GM23338 (cell line): ENCODE results near the gene FTO. TPM values are rescaled to one million over a fixed set of nuclear protein-coding genes. Genes with fewer than 3 reads are reported as not detected.

Experiments
- ATAC-seq: fragments of 200-7000 bp; cut with Tn5 transposase; 3 replicates; pipeline ENCODE4 v1.9.1; 2020
- DNase-seq: peaks from one replicate; pipeline ENCODE4 v3.0.0-alpha.2; 2015; ENCODE audit warnings: low spot score
- H2AFZ ChIP-seq: fragments of 200-600 bp; sonication (generic); 2 replicates; pipeline ENCODE4 v1.8.0; 2016; ENCODE audit warnings: antibody characterized with exemption, mild to moderate bottlenecking, moderate library complexity
- H3F3A ChIP-seq: fragments of 200-600 bp; sonication (generic); replicated peaks from 2 replicates; pipeline ENCODE4 v1.8.0; 2017; ENCODE audit warnings: antibody characterized with exemption, mixed run types, low read depth
- H3K27ac ChIP-seq: fragments of 200-600 bp; sonication (generic); 2 replicates; pipeline ENCODE4 v1.6.1; 2016; ENCODE audit warnings: low read depth
- H3K27me3 ChIP-seq: fragments of 200-600 bp; sonication (generic); 2 replicates; pipeline ENCODE4 v1.8.0; 2016; ENCODE audit warnings: mild to moderate bottlenecking, mixed run types, moderate library complexity; ENCODE audit not compliant: insufficient read depth
- H3K36me3 ChIP-seq: fragments of 200-600 bp; sonication (generic); 2 replicates; pipeline ENCODE4 v1.8.0; 2016; ENCODE audit warnings: mild to moderate bottlenecking; ENCODE audit not compliant: insufficient read depth
- H3K4me1 ChIP-seq: fragments of 200-600 bp; sonication (generic); 2 replicates; pipeline ENCODE4 v1.8.0; 2016; ENCODE audit warnings: mild to moderate bottlenecking, moderate library complexity; ENCODE audit not compliant: insufficient read depth
- H3K4me2 ChIP-seq: fragments of 200-600 bp; sonication (generic); 2 replicates; pipeline ENCODE4 v1.7.1; 2017; ENCODE audit warnings: mixed run types
- H3K4me3 ChIP-seq: fragments of 200-600 bp; sonication (generic); 2 replicates; pipeline ENCODE4 v1.6.1; 2016; ENCODE audit warnings: mixed run types
- H3K79me2 ChIP-seq: fragments of 200-600 bp; sonication (generic); replicated peaks from 2 replicates; pipeline ENCODE4 v1.8.0; 2017; ENCODE audit warnings: mild to moderate bottlenecking; ENCODE audit not compliant: insufficient read depth
- H3K9me2 ChIP-seq: fragments of 200-600 bp; sonication (generic); 2 replicates; pipeline ENCODE4 v1.8.0; 2017; ENCODE audit not compliant: insufficient read depth
- H4K20me1 ChIP-seq: fragments of 200-600 bp; sonication (generic); replicated peaks from 2 replicates; pipeline ENCODE4 v1.8.0; 2017; ENCODE audit warnings: mild to moderate bottlenecking; ENCODE audit not compliant: insufficient read depth
- H3K27ac Mint-ChIP-seq: 2 replicates; pipeline ENCODE4 v1.8.0; 2020; ENCODE audit warnings: inconsistent platforms, mild to moderate bottlenecking, moderate library complexity, mixed read lengths
- H3K27me3 Mint-ChIP-seq: 3 replicates; pipeline ENCODE4 v1.8.0; 2022; ENCODE audit warnings: low read depth, mild to moderate bottlenecking, moderate library complexity, mixed read lengths, inconsistent platforms; ENCODE audit not compliant: insufficient read depth, poor library complexity
- H3K36me3 Mint-ChIP-seq: 3 replicates; pipeline ENCODE4 v1.8.0; 2021; ENCODE audit warnings: low read depth, mild to moderate bottlenecking, inconsistent platforms, moderate library complexity, mixed read lengths
- H3K4me1 Mint-ChIP-seq: 3 replicates; pipeline ENCODE4 v1.8.0; 2020; ENCODE audit warnings: mild to moderate bottlenecking, inconsistent platforms, mixed read lengths
- H3K4me3 Mint-ChIP-seq: 3 replicates; pipeline ENCODE4 v1.8.0; 2021; ENCODE audit warnings: moderate library complexity, mild to moderate bottlenecking, inconsistent platforms, mixed read lengths
- H3K9me3 Mint-ChIP-seq: 3 replicates; pipeline ENCODE4 v1.8.0; 2020; ENCODE audit warnings: moderate library complexity, mild to moderate bottlenecking, inconsistent platforms, mixed read lengths
- EZH2 ChIP-seq: fragments of 200-600 bp; sonication (generic); IDR thresholded peaks from one replicate; pipeline ENCODE4 v1.8.0; 2017; ENCODE audit warnings: antibody characterized with exemption, mild to moderate bottlenecking, low read depth; ENCODE audit not compliant: unreplicated experiment
- EZH2phosphoT487 ChIP-seq: fragments of 200-600 bp; sonication (generic); IDR thresholded peaks from one replicate; pipeline ENCODE4 v1.8.1; 2018; ENCODE audit warnings: antibody characterized with exemption; ENCODE audit not compliant: unreplicated experiment
- POLR2AphosphoS5 ChIP-seq: IDR thresholded peaks from 2 replicates; pipeline ENCODE4 v1.6.1; 2016; ENCODE audit warnings: antibody characterized with exemption, low read depth
- ZNF331 ChIP-seq: fragments of 250-450 bp; sonication (Bioruptor Pico); IDR thresholded peaks from 2 replicates; pipeline ENCODE4 v1.5.0; 2020; ENCODE audit warnings: low read depth, mild to moderate bottlenecking, moderate library complexity
- polyA plus RNA-seq: library from polyadenylated mRNA; unstranded; fragments of >200 nt; fragmentation: Nextera tagmentation; extraction: Ambion mirVana; gene quantifications from 2 replicates; pipeline ENCODE4 v1.2.1, GENCODE V29; 2016
- total RNA-seq: library from RNA; depleted of rRNA; stranded (reverse); fragments of >200 nt; shearing (Covaris generic); gene quantifications from 2 replicates; pipeline ENCODE4 v1.2.3, GENCODE V29; 2014
- TF ChIP-seq, protein P1 (sequence below), 2 experiments: fragments of 200-600 bp in 1 of 2; sonication (generic) in 1 of 2; conservative IDR thresholded peaks; 2 replicates each; pipeline versions ENCODE4 v1.5.1 to v1.6.1; 2016 to 2017; ENCODE audit warnings: antibody characterized with exemption in 2 of 2, low read depth in 2 of 2, mild to moderate bottlenecking in 2 of 2, moderate library complexity in 1 of 2
- TF ChIP-seq, protein P2 (sequence below): IDR thresholded peaks from one replicate; pipeline ENCODE4 v1.6.1; 2018; ENCODE audit warnings: antibody characterized with exemption; ENCODE audit not compliant: unreplicated experiment
- TF ChIP-seq, protein P3 (sequence below): fragments of 250-450 bp; sonication (Bioruptor Pico); IDR thresholded peaks from 2 replicates; pipeline ENCODE4 v1.5.0; 2020; ENCODE audit warnings: mild to moderate bottlenecking, moderate library complexity

Gene FTO
- total and polyA plus RNA-seq, 2 experiments from 2014 or later = 17.7 to 69.6 TPM

DNA sequence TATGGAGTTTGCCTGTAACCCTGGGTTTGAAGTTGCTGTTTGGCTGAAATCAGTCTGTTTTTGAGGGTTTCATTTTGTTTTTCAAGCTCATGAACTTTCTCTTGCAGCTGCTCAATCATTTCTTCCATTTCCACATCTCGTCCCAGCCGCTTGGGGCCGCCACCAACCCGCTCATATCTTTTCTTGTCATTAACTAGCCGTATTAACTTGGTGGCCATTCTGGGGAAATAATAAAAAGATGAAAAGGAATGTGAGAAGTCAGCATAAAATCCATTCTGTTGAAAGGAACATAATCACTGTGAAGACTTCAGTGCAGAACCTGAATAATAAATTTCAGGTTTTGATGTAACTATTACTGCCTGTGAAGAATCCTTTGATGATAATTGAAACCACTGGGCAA, 11.8 kb upstream of the FTO start:
- no peaks in the 10 kb centered on the region for H3K4me1 ChIP-seq
- no peak overlapping the region for H3K27ac Mint-ChIP-seq
- no peaks in the 10 kb centered on the region for H3F3A ChIP-seq
- H3K9me3 Mint-ChIP-seq = peaks cover 9% of the 10 kb centered on the region
- H3K4me1 Mint-ChIP-seq = no peaks in the 10 kb centered on the region; the same call in 2 of the 3 replicates
- TF ChIP-seq EZH2 = no peak
- TF ChIP-seq, protein P1, sequence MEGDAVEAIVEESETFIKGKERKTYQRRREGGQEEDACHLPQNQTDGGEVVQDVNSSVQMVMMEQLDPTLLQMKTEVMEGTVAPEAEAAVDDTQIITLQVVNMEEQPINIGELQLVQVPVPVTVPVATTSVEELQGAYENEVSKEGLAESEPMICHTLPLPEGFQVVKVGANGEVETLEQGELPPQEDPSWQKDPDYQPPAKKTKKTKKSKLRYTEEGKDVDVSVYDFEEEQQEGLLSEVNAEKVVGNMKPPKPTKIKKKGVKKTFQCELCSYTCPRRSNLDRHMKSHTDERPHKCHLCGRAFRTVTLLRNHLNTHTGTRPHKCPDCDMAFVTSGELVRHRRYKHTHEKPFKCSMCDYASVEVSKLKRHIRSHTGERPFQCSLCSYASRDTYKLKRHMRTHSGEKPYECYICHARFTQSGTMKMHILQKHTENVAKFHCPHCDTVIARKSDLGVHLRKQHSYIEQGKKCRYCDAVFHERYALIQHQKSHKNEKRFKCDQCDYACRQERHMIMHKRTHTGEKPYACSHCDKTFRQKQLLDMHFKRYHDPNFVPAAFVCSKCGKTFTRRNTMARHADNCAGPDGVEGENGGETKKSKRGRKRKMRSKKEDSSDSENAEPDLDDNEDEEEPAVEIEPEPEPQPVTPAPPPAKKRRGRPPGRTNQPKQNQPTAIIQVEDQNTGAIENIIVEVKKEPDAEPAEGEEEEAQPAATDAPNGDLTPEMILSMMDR (conservative IDR thresholded peaks at IDR 0.05; ENCODE audit: low read depth in 2 of 2) = peak; percentile 71 to 74
- H3K27me3 Mint-ChIP-seq = peaks cover 2% of the 10 kb centered on the region
- no peak overlapping the region for H3K4me3 ChIP-seq
- no peak for ATAC-seq
- H3K27ac ChIP-seq = no peak overlapping the region
- H3K36me3 Mint-ChIP-seq = peaks cover 21% of the 10 kb centered on the region
- H3K4me3 Mint-ChIP-seq = no peak overlapping the region
- H3K79me2 ChIP-seq = no peaks in the 10 kb centered on the region
- no peaks in the 10 kb centered on the region for H3K9me2 ChIP-seq
- H2AFZ ChIP-seq = no peak overlapping the region
- peak; percentile 44 for DNase-seq
- H4K20me1 ChIP-seq = no peaks in the 10 kb centered on the region
- no peak overlapping the region for H3K4me2 ChIP-seq
- no peaks in the 10 kb centered on the region for H3K27me3 ChIP-seq
- H3K36me3 ChIP-seq = no peaks in the 10 kb centered on the region

DNA sequence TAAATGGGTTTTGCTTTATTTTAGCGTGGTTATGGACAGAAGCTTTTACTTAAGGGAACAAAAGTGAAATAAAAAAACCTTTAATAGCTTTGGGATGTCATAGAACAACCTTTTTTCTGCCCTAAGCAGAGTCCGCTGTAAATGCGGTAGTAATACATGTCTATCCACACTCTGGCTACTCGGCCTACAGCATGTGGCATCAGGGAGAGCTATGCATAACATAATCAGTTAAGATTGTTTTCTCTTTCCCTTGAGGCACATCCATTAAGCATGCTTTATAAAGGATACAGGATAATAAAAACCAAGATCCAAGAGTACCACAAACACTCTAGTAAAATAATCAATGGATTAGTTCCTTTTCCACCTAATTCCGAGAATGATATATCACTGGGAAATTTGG, 10.6 kb upstream of the FTO start:
- no peaks in the 10 kb centered on the region for H3K9me2 ChIP-seq
- no peak overlapping the region for H2AFZ ChIP-seq
- H3K4me2 ChIP-seq = no peak overlapping the region
- ATAC-seq (no peak), DNase-seq (no peak)
- no peaks in the 10 kb centered on the region for H3F3A ChIP-seq
- Mint-ChIP-seq H3K9me3 (peaks cover 13% of the 10 kb centered on the region), H3K27ac (no peak overlapping the region), H3K27me3 (peaks cover 2% of the 10 kb centered on the region), H3K4me3 (no peak overlapping the region), H3K36me3 (peaks cover 27% of the 10 kb centered on the region), H3K4me1 (no peaks in the 10 kb centered on the region; the same call in 2 of the 3 replicates)
- no peaks in the 10 kb centered on the region for H3K4me1 ChIP-seq
- no peaks in the 10 kb centered on the region for H3K36me3 ChIP-seq
- no peaks in the 10 kb centered on the region for H3K27me3 ChIP-seq
- no peak overlapping the region for H3K4me3 ChIP-seq
- H4K20me1 ChIP-seq = no peaks in the 10 kb centered on the region
- no peak overlapping the region for H3K27ac ChIP-seq
- no peaks in the 10 kb centered on the region for H3K79me2 ChIP-seq
- TF ChIP-seq EZH2 = no peak
- TF ChIP-seq, protein P2, sequence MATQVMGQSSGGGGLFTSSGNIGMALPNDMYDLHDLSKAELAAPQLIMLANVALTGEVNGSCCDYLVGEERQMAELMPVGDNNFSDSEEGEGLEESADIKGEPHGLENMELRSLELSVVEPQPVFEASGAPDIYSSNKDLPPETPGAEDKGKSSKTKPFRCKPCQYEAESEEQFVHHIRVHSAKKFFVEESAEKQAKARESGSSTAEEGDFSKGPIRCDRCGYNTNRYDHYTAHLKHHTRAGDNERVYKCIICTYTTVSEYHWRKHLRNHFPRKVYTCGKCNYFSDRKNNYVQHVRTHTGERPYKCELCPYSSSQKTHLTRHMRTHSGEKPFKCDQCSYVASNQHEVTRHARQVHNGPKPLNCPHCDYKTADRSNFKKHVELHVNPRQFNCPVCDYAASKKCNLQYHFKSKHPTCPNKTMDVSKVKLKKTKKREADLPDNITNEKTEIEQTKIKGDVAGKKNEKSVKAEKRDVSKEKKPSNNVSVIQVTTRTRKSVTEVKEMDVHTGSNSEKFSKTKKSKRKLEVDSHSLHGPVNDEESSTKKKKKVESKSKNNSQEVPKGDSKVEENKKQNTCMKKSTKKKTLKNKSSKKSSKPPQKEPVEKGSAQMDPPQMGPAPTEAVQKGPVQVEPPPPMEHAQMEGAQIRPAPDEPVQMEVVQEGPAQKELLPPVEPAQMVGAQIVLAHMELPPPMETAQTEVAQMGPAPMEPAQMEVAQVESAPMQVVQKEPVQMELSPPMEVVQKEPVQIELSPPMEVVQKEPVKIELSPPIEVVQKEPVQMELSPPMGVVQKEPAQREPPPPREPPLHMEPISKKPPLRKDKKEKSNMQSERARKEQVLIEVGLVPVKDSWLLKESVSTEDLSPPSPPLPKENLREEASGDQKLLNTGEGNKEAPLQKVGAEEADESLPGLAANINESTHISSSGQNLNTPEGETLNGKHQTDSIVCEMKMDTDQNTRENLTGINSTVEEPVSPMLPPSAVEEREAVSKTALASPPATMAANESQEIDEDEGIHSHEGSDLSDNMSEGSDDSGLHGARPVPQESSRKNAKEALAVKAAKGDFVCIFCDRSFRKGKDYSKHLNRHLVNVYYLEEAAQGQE = no peak
- TF ChIP-seq ZNF331 (CRISPR knock-in tag) = no peak
- TF ChIP-seq, protein P3, sequence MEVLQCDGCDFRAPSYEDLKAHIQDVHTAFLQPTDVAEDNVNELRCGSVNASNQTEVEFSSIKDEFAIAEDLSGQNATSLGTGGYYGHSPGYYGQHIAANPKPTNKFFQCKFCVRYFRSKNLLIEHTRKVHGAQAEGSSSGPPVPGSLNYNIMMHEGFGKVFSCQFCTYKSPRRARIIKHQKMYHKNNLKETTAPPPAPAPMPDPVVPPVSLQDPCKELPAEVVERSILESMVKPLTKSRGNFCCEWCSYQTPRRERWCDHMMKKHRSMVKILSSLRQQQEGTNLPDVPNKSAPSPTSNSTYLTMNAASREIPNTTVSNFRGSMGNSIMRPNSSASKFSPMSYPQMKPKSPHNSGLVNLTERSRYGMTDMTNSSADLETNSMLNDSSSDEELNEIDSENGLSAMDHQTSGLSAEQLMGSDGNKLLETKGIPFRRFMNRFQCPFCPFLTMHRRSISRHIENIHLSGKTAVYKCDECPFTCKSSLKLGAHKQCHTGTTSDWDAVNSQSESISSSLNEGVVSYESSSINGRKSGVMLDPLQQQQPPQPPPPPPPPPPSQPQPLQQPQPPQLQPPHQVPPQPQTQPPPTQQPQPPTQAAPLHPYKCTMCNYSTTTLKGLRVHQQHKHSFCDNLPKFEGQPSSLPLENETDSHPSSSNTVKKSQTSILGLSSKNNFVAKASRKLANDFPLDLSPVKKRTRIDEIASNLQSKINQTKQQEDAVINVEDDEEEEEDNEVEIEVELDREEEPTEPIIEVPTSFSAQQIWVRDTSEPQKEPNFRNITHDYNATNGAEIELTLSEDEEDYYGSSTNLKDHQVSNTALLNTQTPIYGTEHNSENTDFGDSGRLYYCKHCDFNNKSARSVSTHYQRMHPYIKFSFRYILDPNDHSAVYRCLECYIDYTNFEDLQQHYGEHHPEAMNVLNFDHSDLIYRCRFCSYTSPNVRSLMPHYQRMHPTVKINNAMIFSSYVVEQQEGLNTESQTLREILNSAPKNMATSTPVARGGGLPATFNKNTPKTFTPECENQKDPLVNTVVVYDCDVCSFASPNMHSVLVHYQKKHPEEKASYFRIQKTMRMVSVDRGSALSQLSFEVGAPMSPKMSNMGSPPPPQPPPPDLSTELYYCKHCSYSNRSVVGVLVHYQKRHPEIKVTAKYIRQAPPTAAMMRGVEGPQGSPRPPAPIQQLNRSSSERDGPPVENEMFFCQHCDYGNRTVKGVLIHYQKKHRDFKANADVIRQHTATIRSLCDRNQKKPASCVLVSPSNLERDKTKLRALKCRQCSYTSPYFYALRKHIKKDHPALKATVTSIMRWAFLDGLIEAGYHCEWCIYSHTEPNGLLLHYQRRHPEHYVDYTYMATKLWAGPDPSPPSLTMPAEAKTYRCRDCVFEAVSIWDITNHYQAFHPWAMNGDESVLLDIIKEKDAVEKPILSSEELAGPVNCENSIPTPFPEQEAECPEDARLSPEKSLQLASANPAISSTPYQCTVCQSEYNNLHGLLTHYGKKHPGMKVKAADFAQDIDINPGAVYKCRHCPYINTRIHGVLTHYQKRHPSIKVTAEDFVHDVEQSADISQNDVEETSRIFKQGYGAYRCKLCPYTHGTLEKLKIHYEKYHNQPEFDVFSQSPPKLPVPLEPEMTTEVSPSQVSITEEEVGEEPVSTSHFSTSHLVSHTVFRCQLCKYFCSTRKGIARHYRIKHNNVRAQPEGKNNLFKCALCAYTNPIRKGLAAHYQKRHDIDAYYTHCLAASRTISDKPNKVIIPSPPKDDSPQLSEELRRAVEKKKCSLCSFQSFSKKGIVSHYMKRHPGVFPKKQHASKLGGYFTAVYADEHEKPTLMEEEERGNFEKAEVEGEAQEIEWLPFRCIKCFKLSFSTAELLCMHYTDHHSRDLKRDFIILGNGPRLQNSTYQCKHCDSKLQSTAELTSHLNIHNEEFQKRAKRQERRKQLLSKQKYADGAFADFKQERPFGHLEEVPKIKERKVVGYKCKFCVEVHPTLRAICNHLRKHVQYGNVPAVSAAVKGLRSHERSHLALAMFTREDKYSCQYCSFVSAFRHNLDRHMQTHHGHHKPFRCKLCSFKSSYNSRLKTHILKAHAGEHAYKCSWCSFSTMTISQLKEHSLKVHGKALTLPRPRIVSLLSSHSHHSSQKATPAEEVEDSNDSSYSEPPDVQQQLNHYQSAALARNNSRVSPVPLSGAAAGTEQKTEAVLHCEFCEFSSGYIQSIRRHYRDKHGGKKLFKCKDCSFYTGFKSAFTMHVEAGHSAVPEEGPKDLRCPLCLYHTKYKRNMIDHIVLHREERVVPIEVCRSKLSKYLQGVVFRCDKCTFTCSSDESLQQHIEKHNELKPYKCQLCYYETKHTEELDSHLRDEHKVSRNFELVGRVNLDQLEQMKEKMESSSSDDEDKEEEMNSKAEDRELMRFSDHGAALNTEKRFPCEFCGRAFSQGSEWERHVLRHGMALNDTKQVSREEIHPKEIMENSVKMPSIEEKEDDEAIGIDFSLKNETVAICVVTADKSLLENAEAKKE (CRISPR knock-in tag) = no peak
- TF ChIP-seq, protein P1 (conservative IDR thresholded peaks at IDR 0.05; ENCODE audit: low read depth in 2 of 2) = no peak
- no peak for TF ChIP-seq POLR2AphosphoS5
- no peak for TF ChIP-seq EZH2phosphoT487
